Retinal pigment epithelial cell (primary cell): ENCODE data around the gene FMNL1.
A peak's percentile ranks its signal among the peaks of the same experiment; 100 is the strongest.
"Not testable (repeated sequence)": the region's sequence is repeated elsewhere in the genome, so short reads cannot be mapped to it uniquely, and the experiment has no call there.

Experiments
- DNase-seq: peaks from one replicate; pipeline ENCODE4 v3.0.0-alpha.2; 2010; ENCODE audit warnings: low read depth
- H3K4me3 ChIP-seq: 2 replicates; pipeline ENCODE4 v1.5.1; 2011; ENCODE audit warnings: mild to moderate bottlenecking, low read length, control low read depth, moderate library complexity
- CTCF ChIP-seq: conservative IDR thresholded peaks from 2 replicates; pipeline ENCODE4 v1.5.1; 2011; ENCODE audit warnings: low read depth, low read length, control low read depth, inconsistent platforms

The FMNL1 gene

DNA sequence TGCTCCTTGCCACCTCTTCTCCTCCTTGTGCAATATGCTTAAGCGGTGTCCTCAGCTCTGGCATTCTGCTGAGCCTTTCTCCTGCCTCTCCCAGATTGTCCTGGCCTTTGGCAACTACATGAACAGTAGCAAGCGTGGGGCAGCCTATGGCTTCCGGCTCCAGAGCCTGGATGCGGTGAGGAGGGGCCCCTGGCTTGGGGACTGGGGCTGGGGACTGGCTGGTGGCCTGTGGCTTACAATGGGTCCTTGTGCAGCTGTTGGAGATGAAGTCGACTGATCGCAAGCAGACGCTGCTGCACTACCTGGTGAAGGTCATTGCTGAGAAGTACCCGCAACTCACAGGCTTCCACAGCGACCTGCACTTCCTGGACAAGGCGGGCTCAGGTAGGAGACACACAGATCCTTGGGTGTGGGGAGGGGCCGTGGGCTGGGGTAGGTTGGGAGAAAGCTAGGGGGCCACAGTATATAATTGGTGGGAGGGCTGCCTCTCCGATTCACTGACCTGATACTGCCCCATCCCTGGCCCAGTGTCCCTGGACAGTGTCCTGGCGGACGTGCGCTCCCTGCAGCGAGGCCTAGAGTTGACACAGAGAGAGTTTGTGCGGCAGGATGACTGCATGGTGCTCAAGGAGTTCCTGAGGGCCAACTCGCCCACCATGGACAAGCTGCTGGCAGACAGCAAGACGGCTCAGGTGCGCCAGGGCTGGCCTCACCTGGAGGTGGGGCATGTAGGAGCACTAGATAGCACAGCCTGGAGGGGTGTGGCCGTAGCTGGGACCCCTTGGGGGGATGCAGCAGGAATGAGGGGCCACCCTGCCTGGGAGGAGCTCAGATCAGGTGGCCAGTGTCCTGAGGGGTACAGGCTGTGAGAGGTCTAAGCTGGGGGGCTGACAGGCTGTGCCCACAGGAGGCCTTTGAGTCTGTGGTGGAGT, 23.3 kb downstream of the FMNL1 start:
- TF ChIP-seq CTCF = no peak
- H3K4me3 ChIP-seq = no peak overlapping the region
- no peak for DNase-seq

DNA sequence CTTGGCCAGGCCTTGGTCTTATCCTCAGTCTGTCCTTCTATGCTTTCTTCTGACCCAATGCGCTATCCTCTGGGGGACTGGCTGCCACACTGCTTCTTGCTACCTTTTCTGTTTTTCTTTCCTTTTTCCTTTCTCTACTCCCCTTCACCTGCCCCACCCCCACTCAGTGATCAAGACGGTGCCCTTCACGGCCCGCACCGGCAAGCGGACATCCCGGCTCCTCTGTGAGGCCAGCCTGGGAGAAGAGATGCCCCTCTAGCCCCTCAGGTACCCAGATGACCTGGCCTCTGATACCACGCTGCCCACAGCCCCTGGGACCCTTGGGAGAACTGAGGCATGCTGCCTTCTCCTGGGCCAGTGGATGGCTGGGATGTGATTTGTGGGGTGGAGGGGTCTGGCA, 24.7 kb downstream of the FMNL1 start:
- TF ChIP-seq CTCF = no peak
- peak overlapping the region; percentile 62 for H3K4me3 ChIP-seq
- no peak for DNase-seq

DNA sequence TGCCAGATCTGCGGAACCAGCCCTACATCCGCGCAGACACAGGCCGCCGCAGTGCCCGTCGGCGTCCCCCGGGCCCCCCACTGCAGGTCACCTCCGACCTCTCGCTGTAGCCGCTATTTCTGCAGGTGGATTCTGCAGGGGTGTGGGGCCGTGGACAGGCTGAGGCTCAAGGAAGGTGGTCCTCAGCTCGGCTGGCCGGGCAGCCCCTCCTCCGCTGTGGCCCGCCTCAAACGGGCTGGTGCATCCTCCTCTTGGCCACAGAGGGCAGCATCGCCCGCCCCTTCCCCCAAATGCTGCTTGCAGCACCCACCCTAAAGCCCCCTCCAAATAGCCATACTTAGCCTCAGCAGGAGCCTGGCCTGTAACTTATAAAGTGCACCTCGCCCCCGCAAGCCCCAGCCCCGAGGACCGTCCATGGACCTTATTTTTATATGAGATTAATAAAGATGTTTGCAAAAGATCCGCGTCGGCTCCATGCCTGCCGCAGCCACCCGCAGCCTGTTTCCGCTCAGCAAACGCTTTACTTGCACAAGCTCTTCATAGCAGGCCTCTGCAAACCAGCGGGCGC, 25.3 kb downstream of the FMNL1 start:
- TF ChIP-seq CTCF = peak; percentile 63
- DNase-seq = no peak
- H3K4me3 ChIP-seq = peak overlapping the region; percentile 62

DNA sequence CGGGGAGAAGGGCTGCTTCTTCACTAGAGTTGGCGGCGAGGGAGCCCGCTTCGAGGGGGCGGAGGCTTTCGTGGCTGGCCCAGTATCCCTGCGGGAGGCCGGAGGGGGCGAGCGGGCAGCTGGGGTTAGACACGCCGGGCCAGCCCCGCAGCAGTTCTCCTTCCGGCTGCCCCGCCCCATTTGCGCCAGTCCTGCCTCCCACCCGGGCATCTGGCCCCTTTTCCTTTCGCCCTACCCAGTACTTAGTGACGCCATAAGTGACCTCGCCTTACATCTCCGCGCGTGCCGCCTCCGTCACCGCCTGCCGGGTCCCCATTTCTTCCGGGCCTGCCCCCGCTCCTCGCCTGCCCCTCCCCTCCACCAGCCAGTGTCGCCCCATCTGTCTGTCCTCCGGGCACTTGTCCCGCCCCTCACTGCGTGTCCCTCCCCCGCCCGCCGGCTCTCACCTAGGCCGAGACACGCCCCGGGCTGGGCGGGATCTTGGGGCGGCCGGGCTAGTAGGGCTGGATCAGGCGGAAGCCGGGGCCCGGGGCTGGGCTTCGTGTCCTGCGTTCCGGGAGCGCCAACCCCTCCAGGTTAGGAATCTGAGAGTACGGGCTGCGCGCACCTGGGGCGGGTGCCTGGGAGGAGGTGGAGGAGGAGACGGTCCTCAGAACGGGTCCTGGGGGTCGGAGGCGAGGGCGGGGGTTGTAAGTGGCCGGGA, 25.9 kb downstream of the FMNL1 start:
- no peak for TF ChIP-seq CTCF
- H3K4me3 ChIP-seq = peak overlapping the region; percentile 62
- peak; percentile 39 for DNase-seq

GRCh38 chr17:45248132-45248957, 26.7 kb downstream of the FMNL1 start:
- H3K4me3 ChIP-seq = peak overlapping the region; percentile 62
- TF ChIP-seq CTCF = no peak
- DNase-seq = no peak

GRCh38 chr17:45251931-45252330, 30.2 kb downstream of the FMNL1 start:
- DNase-seq = no peak
- H3K4me3 ChIP-seq = no peak overlapping the region
- no peak for TF ChIP-seq CTCF

GRCh38 chr17:45253237-45253636, 31.6 kb downstream of the FMNL1 start:
- not testable (repeated sequence) for DNase-seq, H3K4me3 ChIP-seq
